HL-60/S4 treated with phorbol 12-myristate 13-acetate at 8.2 ng/mL for 4 days and 3 days (cell line): ENCODE results near the gene SRSF7.

Experiments
- in situ Hi-C: fragments of 300-500 bp; cut with MboI; formaldehyde crosslinking; loops from 2 replicates; pipeline ENCODE4 v1.15.0; 2022; ENCODE audit warnings: low sequenced_read_pairs

Gene SRSF7

DNA sequence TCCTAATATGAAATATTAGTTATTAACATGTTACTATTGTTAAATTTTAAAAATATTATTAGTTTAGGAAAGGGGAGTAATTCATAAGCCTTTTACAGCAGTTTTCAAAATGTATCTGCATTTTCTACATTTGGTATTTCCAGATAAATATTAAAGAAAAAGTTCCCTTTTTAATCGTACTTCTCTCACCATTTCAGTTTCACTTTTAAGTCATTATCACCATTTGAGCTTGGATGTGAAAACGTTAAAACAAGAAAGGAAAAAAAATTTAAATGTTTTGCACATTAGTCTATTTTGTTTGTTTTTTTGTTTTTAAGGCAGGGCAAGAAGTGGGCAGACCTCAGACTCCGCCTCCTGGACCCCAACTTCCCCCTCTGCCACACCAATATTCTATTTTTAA is 3.3 kb upstream of the SRSF7 start:
- in situ Hi-C loops = no loop called here

DNA sequence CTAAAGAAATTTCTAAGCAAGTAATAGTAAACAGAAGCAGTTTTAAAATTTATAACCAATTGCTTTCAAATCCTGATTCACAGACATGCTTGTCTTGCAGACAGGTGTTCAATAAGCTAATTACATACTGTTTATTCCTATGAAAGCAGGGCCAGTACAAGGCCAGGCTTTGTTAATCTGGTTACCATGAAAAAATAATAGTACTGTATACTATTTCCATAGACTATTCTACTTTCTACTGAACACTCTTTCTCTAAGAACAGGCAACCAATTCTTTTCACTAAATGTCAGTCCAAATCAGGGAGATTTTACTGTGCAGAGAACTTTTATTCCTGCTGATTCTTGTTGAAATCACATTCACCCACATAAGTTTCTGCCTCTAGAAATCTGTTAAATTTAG is 2.9 kb upstream of the SRSF7 start:
- in situ Hi-C loops = no loop called here

DNA sequence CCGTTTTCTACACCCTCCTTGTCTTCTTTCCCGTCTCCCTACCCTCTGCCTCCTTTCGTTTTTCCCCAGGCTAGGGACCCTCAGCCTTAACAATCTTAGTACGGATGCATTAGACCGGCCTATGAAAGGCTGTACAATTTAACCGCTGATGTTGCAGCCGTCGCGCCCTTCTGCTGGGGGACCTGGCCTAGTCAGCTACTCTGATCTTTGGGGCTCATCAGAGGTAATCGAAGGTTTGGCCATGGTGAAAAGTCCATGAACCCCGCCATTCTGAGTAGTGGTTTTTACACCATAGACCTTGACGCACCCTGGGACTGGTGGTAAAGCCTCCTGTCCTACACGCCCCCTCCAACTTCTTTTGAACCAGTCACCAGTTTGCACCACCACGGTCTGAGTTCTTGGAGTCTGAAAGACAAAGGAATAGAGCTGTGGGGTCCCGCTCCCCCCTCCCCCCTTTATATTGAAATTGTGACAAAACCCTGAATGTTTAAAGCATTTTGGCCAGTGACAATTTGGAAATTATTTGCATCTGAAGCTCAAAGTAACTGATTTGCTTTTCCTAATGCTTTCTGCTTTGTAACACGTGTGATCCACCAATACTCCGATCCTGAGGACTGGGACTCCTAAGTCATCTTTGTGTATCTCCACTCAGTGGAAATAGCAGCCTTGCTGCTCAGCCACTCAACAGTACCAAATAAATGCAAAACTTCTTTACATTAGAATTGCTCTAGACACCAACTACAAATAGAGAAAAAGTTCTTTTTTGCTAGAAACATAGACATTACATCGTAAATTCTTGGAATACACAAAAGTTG is 642 bp upstream of the SRSF7 start:
- in situ Hi-C loops = no loop called here

DNA sequence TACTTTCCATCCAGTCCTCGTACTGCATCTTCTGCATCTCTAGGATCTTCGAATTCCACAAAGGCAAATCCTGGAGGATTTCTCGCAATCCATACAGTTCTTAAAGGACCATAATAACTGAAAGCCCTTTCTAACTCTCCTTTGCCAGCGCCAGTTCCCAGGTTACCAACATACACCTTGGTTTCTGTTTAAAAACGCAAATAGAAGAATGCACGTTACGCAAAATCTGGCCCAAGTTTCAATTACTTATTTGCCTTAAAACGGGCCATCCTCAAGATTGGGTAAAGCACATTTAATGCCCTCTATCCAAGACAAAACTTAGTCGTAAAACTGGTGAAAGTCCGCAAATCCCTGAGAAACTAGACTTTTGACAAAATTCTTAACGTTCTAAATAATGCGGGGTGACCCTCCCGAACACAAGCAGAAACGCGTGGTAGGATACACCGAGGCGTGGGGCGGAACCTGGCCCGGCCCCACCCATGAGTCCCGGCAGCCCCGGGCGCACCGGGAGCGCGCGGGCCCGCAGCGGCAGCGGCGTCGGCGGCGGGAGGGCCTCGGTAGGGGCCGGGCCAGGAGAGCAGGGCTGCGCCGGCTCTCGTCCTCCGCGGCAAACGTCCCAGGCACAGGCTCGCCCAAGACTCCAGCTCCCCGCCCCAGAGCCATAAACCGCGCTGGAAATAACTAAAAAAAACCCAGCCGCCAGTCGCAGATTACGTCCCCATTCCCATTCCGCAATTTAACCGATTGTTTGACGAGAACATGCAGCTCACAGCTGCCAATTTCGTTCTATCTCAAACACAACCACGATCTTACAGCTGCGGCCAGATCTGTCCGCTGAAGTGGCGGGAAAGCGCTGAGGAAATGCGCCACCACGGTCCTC is 910 bp downstream of the SRSF7 start:
- in situ Hi-C loops = no loop called here

DNA sequence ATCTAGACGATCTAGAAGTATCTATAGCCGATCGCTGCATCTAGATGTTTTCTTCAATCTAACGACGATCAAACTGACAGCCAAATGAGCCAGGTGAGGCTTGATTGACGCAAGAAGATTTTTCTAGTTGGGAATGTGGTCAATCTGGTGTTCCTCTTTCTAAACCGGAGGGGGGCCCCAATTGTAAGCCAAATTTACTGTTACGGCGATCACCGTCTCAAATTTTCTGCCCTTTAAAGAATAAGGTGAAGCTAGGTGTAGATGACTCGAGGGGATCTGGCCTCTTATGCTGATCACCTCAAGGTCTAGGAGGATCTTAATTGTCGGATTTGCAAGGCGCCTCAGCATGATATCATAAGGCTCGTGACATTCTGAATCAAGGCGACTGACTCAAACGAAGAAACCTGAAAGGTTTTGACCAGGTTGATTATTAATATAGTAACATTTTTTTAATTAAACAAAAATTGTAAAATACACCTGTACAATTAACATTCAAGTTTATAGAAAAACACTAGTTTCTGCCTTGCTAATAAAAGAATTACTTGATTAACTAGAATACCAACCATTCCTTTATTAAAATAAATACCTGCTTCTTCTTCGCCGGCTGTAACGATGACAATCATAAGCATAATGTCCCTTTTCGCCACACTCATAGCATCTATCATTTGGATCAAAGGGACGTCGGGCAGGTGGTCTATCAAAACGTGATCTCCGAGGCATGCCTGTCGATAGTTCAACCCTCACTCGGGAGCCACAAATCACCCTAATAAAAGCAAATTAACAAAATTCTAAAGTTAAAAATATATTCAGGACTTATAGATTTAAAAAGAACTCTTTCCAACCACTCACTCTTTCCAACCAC is 2.0 kb downstream of the SRSF7 start:
- in situ Hi-C loops = loop anchor here (25.0 kb wide), 1 partner anchor 437 kb away; no protein-coding TSS in a partner anchor

DNA sequence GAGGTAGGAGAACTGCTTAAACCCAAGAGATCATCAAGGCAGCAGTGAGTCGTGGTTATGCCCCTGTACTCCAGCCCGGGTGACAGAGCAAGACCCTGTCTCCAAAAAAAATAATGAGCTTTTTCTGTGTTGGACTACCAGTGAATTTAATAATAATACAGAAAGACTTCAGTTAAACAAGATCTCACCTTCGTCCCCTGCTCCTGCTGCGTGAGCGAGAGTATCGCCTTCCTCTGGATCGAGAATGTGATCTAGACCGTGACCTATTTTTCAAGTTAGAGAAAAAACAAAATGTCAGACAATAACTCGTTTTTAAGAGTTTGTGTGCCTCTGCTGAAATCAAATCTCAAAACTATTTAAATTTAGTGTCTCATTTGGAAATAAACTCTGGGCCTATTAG is 2.8 kb downstream of the SRSF7 start:
- in situ Hi-C loops = loop anchor here (25.0 kb wide), 1 partner anchor 436 kb away; no protein-coding TSS in a partner anchor

DNA sequence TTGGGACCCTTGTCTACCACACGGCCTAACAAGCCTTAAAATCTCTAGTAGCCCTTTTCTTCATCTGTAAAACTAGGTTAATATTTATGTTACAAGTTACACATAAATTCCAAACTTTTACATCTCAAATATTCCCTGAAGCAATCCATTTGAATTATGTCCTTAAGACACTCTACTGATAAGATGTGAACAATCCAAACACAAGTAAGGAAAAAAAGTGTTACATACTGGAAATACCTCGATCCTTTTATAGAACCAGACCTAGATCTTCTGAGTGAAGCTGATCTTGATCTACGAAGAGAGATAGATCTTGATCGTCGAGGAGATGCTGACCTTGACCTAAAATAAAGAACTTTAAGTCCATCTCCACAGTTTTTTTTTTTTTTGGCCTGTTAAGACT is 3.3 kb downstream of the SRSF7 start:
- in situ Hi-C loops = loop anchor here (25.0 kb wide), 1 partner anchor 436 kb away; no protein-coding TSS in a partner anchor

DNA sequence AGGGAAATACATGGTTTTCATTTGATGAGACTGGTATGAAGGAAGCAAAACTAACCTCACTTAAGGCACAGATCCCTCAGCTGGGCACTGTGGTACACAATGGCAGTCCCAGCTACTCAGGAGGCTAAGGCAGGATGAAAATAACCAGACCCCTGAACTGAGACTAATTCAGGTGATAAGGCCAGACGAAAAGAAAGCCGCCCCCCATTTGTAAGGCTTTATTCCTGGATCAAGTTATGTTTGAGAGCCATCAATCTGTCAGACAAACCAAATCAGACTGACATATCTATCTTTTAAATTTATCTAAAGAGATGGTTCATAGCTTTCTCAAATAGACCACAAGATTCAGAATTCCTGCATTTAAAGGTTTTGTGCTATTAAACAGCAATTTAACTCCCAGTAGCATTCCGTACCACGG is 4.1 kb downstream of the SRSF7 start:
- in situ Hi-C loops = loop anchor here (25.0 kb wide), 1 partner anchor 435 kb away; no protein-coding TSS in a partner anchor

DNA sequence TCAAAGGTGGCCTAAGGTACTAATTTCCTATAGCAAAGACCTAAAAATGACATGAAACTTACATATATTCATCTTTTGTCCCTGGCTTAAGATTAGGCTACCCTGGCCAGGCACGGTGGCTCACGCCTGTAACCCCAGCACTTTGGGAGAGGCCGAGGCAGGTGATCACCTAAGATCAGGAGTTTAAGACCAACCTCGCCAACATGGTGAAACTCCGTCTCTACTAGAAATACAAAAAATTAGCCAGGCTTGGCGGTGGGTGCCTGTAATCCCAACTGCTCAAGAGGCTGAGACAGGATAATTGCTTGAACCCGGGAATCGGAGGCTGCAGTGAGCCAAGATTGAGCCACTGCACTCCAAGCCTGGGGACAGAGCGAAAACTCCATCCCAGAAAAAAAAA is 5.9 kb downstream of the SRSF7 start:
- in situ Hi-C loops = loop anchor here (25.0 kb wide), 1 partner anchor 433 kb away; no protein-coding TSS in a partner anchor

DNA sequence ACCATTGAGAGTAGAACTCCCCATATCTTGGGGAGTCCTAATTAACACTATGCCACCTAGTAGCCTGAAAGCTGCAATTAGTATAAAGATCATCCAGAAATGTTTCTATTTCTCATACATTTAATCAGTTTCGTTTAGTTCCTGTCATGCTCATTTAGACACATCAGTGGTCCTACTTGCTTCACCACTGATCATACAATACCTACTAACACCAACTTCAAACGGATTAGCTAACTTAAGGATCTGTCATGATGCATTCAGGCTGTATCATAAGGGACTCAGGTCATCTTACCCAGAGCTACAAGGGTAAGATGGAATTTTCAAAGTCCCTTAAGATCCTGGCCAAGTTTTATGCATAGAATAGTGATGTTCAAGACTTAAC is 6.8 kb downstream of the SRSF7 start:
- in situ Hi-C loops = loop anchor here (25.0 kb wide), 1 partner anchor 432 kb away; no protein-coding TSS in a partner anchor

DNA sequence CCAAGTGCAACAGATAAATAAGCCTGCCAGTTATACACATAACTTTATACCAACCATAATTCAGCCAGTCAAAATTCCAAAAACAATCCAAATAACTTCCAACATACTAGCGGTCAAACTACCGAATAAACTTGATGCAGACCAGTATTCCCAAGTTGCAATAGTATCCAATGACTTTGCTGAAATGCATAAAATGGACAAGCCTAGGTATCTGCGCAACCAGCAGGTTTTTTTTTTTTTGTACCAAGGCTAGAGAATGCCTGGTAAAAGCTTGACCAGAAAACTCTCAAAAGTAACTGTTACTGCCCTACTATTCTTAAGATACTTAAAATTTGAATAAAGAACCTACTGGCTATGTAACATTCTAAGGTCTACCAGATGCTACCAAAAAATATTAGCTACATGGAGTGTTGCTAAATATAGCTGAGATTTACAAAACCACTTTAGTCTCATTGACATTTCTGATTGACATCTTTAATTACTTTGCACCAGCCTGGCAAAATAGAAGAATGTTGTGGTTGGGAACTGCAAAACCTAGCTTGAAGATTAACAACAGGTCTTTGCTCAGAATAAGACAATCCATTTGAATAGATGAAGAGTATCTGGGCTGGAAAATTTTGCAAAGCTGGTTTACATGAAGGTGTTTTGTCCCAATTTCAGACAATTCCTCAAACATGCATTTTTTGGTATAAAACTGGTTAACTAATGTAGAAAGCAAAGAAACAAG is 7.3 kb downstream of the SRSF7 start:
- in situ Hi-C loops = loop anchor here (25.0 kb wide), 1 partner anchor 432 kb away; no protein-coding TSS in a partner anchor

DNA sequence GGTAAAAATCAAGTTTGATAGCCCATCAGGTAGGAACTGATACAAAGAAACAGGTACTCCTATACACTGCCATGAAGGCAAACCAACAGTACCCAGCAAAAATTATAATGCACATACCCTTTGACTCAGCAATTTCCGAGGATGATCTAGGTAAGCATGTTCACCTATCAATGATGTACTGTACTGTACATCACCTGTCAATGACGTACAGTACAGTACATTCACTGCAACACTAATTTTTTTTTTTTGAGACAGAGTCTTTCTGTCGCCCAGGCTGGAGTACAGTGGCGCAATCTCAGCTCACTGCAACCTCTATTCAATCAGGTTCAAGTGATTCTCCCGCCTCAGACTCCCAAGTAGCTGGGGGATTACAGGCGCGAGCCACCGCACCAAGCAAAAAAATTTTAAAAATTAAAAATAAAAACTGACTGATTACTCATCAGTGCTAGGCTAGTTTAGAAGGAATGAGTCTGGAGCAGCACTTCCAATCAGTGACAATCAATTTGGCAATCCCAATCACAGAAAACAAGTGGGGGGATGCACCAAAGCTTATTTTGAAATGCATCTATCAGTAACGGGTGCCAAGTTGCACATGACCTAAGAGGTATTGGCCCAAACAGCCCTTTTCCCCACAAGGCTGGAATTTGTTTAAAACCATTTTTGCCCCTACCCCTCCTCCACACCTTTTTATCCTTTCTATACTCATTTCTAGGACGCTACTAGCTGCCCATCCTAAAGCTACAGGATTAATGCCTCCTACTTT is 8.2 kb downstream of the SRSF7 start:
- in situ Hi-C loops = loop anchor here (25.0 kb wide), 1 partner anchor 431 kb away; no protein-coding TSS in a partner anchor

DNA sequence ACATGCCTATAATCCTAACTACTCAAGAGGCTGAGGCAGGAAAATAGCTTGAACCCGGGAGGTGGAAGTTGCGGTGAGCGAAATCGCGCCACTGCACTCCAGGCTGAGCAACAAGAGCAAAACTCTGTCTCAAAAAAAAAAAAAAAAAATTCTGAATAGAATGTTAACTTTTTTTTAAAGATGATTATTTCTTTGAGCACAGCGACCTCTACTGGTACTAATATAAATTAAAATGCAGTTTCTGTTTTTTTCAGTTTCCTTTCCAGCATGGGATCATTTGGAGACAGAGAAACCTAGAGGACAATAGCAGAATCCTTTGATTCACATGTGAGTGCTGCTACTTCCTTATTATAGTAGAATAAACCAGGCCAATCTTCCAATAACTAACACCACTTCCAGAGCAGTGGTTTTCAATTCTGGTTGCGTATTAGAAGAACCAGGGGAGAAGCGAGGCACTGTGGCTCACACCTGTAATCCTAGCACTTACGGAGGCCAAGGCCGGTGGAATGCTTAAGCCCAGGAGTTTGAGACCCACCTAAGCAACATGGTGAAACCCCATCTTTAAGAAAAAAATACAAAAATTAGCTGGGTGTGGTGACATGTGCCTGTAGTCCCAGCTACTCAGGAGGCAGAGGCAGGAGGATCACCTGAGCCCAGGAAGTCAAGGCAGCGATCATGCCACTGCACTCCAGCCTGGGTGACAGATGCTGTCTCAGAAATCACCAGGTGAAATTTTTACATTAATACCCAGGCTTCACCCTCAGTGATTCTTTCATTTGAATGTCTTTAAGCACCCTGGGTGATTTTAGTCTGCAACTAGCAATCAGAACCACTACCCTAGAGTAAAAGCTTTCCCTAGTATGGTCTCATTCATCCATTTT is 10.1 kb downstream of the SRSF7 start:
- in situ Hi-C loops = loop anchor here (25.0 kb wide), 1 partner anchor 429 kb away; no protein-coding TSS in a partner anchor

DNA sequence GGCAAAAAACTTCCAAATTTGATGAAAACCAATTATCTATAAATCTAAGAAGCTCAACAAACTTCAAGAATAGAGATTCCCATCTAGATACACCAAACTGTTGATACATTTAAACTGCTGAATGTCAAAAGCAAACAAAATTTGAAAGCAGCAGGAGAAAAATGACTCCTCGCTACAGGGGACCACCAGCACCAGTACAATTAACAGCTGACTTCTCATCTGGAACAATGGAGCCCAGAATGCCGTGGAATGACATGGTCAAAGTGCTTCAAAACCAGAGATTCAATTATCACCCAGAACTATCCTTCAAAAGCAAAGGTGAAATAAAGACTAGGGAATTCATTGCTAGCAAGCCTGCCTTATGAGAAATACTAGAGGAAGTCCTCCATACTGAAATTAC is 11.6 kb downstream of the SRSF7 start:
- in situ Hi-C loops = loop anchor here (25.0 kb wide), 1 partner anchor 427 kb away; no protein-coding TSS in a partner anchor

DNA sequence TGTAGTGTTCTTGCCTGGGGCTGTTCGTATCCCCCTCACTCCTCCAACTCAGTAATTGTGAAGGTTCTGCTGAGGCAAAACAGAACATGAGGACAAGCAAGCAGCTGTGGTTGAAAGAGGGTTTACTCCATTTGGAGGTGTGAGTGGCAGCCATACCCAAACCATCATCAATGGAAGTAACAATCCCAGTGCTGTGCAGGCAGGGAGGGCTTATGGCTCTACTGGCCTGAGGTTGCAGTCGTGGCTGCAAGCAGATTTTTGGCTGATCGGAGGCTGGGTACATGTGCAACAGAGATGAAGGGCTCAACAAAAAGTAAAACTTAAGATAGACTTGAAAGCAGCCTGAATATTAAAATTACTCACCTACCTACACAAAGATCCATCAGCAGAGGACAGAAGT is 13.2 kb downstream of the SRSF7 start:
- in situ Hi-C loops = loop anchor here (25.0 kb wide), 1 partner anchor 426 kb away; no protein-coding TSS in a partner anchor

DNA sequence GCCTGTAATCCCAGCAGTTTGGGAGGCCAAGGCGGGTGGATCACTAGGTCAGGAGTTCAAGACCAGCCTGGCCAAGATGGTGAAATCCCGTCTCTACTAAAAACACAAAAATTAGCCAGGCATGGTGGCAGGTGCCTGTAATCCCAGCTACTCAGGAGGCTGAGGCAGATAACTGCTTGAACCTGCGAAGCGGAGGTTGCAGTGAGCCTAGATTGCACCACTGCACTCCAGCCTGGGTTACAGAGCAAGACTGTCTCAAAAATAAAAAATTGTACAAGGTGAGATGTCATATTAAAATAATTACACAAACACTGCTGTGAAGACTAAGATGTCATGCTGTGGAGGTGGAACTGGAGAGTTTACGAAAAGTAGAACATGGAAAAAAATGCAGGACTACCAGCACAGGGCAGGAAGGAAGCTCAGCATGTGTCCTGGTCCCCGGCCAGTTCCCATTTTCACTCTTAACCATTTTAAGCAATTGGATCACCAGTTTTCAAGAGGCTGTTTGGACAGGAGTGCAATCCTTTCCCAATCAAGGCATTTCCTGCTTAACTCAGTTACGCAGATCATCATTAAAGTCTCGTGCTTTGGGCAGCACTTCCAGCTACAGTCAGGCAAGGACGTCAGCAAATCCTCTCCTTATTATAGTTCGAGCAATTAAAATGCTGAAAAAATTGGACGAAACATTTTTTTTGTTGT is 14.0 kb downstream of the SRSF7 start:
- in situ Hi-C loops = loop anchor here (25.0 kb wide), 1 partner anchor 425 kb away; no protein-coding TSS in a partner anchor

DNA sequence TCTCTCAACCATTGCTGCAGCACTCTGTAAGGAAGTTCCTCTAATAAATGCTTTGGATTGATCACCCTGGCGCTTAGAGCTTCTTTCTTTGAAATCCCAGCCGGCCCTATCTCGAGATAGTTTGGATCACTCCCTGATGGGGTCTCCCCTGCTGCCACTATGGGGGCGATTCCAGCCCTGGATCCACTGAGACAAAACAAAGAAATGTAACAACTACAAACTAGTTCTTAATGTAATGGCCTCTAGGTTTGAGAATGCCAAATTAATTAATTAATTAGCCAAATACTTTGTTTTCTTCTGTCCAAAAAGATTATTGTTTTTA is 15.2 kb downstream of the SRSF7 start:
- in situ Hi-C loops = loop anchor here (25.0 kb wide), 1 partner anchor 424 kb away; no protein-coding TSS in a partner anchor
